Endothelial cell of umbilical vein (primary cell): Measurements from ENCODE around the gene THSD7A. TPM values are rescaled to one million over a fixed set of nuclear protein-coding genes. Genes with fewer than 3 reads are reported as not detected.

ENCODE experiments used
- BruUV-seq: library from RNA; stranded (reverse); fragments of 400-500 nt; replicated peaks from 2 replicates; lab custom pipeline; 2021; lab: Mats Ljungman, UMichigan
- CTCF ChIA-PET: fragments of 300-600, 350-600 bp; sonication (Branson Sonifier 250); formaldehyde crosslinking; loops from one replicate; lab custom pipeline; 2021; ENCODE audit warnings: antibody characterized with exemption, inconsistent platforms; lab: Charles Lee
- POLR2A ChIA-PET: fragments of 300-600, 350-600 bp; sonication (Branson Sonifier 250); formaldehyde crosslinking; loops from one replicate; lab custom pipeline; 2021; ENCODE audit warnings: antibody characterized with exemption, inconsistent platforms; lab: Charles Lee
- DNase-seq: peaks from one replicate; pipeline ENCODE4 v3.0.0-alpha.2; 2011; ENCODE audit warnings: low read depth, low spot score
- FAIRE-seq: peaks from 2 replicates; lab custom pipeline; 2011; peaks lifted over from hg19 to GRCh38; lab: Jason Lieb, UNC
- H2AFZ ChIP-seq: 2 replicates; pipeline ENCODE4 v1.6.0; 2012; ENCODE audit warnings: low read depth, low read length, control low read depth, inconsistent platforms
- H3K27ac ChIP-seq: 2 replicates; pipeline ENCODE4 v1.5.1; 2011; ENCODE audit warnings: low read depth, mild to moderate bottlenecking, control low read depth, low read length, moderate library complexity; ENCODE audit not compliant: insufficient read depth
- H3K27me3 ChIP-seq, 2 experiments: 2 replicates each; pipeline versions ENCODE4 v1.6.0 to v1.6.1; 2011; ENCODE audit warnings: low read length in 2 of 2, mixed read lengths in 1 of 2; ENCODE audit not compliant: control insufficient read depth in 2 of 2, insufficient read depth in 2 of 2
- H3K36me3 ChIP-seq, 2 experiments: 2 replicates in 1 of 2; 3 replicates in 1 of 2; pipeline ENCODE4 v1.5.1; 2011; ENCODE audit warnings: low read length in 2 of 2, mild to moderate bottlenecking in 1 of 2, moderate library complexity in 1 of 2; ENCODE audit not compliant: control insufficient read depth in 2 of 2, insufficient read depth in 2 of 2; ENCODE audit errors: extremely low read depth in 1 of 2
- H3K4me1 ChIP-seq: 3 replicates; pipeline ENCODE4 v1.5.1; 2011; ENCODE audit warnings: mild to moderate bottlenecking, low read length; ENCODE audit not compliant: control insufficient read depth, insufficient read depth; ENCODE audit errors: extremely low read depth
- H3K4me2 ChIP-seq: 2 replicates; pipeline ENCODE4 v1.6.1; 2011; ENCODE audit warnings: low read length, control low read depth, mixed read lengths; ENCODE audit not compliant: insufficient read depth
- H3K4me3 ChIP-seq, 3 experiments: fragments of 200-600 bp in 1 of 3; sonication (generic), shearing (Covaris generic) in 1 of 3; replicated peaks in 1 of 3; 2 replicates each; pipeline ENCODE4 v1.5.1; 2011 to 2016; ENCODE audit warnings: control low read depth in 3 of 3, low read length in 3 of 3, mild to moderate bottlenecking in 2 of 3, inconsistent platforms in 1 of 3, low read depth in 1 of 3, moderate library complexity in 1 of 3; ENCODE audit not compliant: insufficient read depth in 1 of 3
- H3K79me2 ChIP-seq: 2 replicates; pipeline ENCODE4 v1.6.0; 2012; ENCODE audit warnings: low read length, inconsistent platforms; ENCODE audit not compliant: control insufficient read depth, insufficient read depth
- H3K9ac ChIP-seq: replicated peaks from 2 replicates; pipeline ENCODE3; 2011; ENCODE audit warnings: low read length, control low read depth; ENCODE audit not compliant: insufficient read depth; ENCODE audit errors: extremely low read depth
- H3K9me1 ChIP-seq: replicated peaks from 3 replicates; pipeline ENCODE4 v1.6.0; 2011; ENCODE audit warnings: mild to moderate bottlenecking, low read length; ENCODE audit not compliant: control insufficient read depth, insufficient read depth; ENCODE audit errors: extremely low read depth
- H3K9me3 ChIP-seq: replicated peaks from 2 replicates; pipeline ENCODE4 v1.5.1; 2012; ENCODE audit warnings: low read length, inconsistent platforms; ENCODE audit not compliant: control insufficient read depth, insufficient read depth
- H4K20me1 ChIP-seq: replicated peaks from 2 replicates; pipeline ENCODE3; 2011; ENCODE audit warnings: mild to moderate bottlenecking, low read length; ENCODE audit not compliant: control insufficient read depth, insufficient read depth; ENCODE audit errors: extremely low read depth
- EZH2 ChIP-seq: IDR thresholded peaks from 2 replicates; pipeline ENCODE4 v1.6.1; 2012; ENCODE audit warnings: borderline replicate concordance, low read depth, mild to moderate bottlenecking, moderate library complexity, low read length, inconsistent platforms; ENCODE audit not compliant: severe bottlenecking
- FOS ChIP-seq: IDR thresholded peaks from 2 replicates; pipeline ENCODE4 v1.6.1; 2011; ENCODE audit warnings: mild to moderate bottlenecking, low read length, moderate library complexity, borderline replicate concordance; ENCODE audit not compliant: insufficient read depth
- GATA2 ChIP-seq: IDR thresholded peaks from 2 replicates; pipeline ENCODE4 v1.7.0; 2011; ENCODE audit warnings: low read depth, mild to moderate bottlenecking, moderate library complexity, mixed read lengths, low read length; ENCODE audit not compliant: insufficient read length, insufficient read depth
- JUN ChIP-seq: IDR thresholded peaks from 2 replicates; pipeline ENCODE4 v1.6.1; 2011; ENCODE audit warnings: borderline replicate concordance, low read depth; ENCODE audit not compliant: insufficient read length, insufficient read depth
- MYC ChIP-seq: IDR thresholded peaks from one replicate; pipeline ENCODE4 v1.6.1; 2011; ENCODE audit warnings: mild to moderate bottlenecking, low read depth, low read length
- POLR2A ChIP-seq: IDR thresholded peaks from 2 replicates; pipeline ENCODE4 v1.6.1; 2012; ENCODE audit warnings: low read depth, mild to moderate bottlenecking, control low read depth, low read length
- POLR2AphosphoS5 ChIP-seq: IDR thresholded peaks from 2 replicates; pipeline ENCODE4 v1.6.1; 2012; ENCODE audit warnings: low read depth, mild to moderate bottlenecking, control low read depth, low read length, moderate library complexity; ENCODE audit not compliant: insufficient read depth
- dilution Hi-C: fragments of 300-500 bp; cut with MboI; formaldehyde crosslinking; loops from one replicate; pipeline ENCODE4 v1.15.0; 2019; ENCODE audit warnings: low sequenced_read_pairs; ENCODE audit not compliant: extremely low pct_ligation_motif_present
- intact Hi-C: fragments of 100-400 bp; cut with micrococcal nuclease; formaldehyde crosslinking; loops from one replicate; pipeline ENCODE4 v1.10.0; 2022
- polyA plus RNA-seq, 4 experiments: library from polyadenylated mRNA; depleted of rRNA in 3 of 4; stranded (reverse) in 3 of 4; unstranded in 1 of 4; fragments of >200 nt; gene quantifications; 2 replicates each; pipeline versions ENCODE4 v1.2.1 to v1.2.3, GENCODE V29; 2011 to 2012; ENCODE audit warnings: missing spikeins in 1 of 4
- total RNA-seq: library from RNA; stranded (reverse); gene quantifications from 2 replicates; pipeline ENCODE4 v1.2.3, GENCODE V29; 2021
- TF ChIP-seq, protein P1 (sequence below): IDR thresholded peaks from 2 replicates; pipeline ENCODE4 v1.6.1; 2011; ENCODE audit not compliant: insufficient read depth, insufficient read length
- TF ChIP-seq, protein P2 (sequence below), 2 donors: IDR thresholded peaks; 1 replicate in 1 of 2; 2 replicates in 1 of 2; pipeline ENCODE4 v1.5.1; 2011; ENCODE audit warnings: low read length in 2 of 2, mild to moderate bottlenecking in 2 of 2, moderate library complexity in 2 of 2, control low read depth in 1 of 2, inconsistent platforms in 1 of 2, low read depth in 1 of 2; ENCODE audit not compliant: insufficient read depth in 1 of 2; ENCODE audit errors: extremely low read depth in 1 of 2

THSD7A gene
- total and polyA plus RNA-seq, 2 donors (not counting 3 experiments of a cell fraction or from before 2014, with no cell fraction given): 3.3 to 12.7 TPM

DNA sequence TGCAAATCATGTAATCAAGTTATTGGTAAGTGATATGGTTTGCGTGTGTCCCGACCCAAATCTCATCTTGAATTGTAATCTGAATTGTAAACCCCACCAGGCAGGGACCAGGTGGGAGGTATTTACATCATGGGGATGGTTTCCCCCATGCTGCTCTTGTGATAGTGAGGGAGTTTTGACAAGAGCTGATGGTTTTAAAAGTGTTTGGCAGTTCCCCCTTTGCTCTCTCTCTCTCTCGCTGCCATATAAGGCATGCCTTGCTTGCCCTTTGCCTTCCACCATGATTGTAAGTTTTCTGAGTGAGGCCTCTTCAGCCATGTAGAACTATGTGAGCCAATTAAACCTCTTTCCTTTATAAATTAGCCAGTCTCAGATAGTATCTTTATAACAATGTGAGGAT is 302.6 kb downstream of the THSD7A start:
- Histone ChIP-seq H3K4me3 (no peak overlapping the region), H3K4me2 (no peak overlapping the region), H3K36me3 (no peaks in the 10 kb centered on the region), H3K4me1 (no peaks in the 10 kb centered on the region), H3K27ac (no peak overlapping the region), H2AFZ (no peak overlapping the region), H3K27me3 (no peaks in the 10 kb centered on the region), H3K79me2 (no peaks in the 10 kb centered on the region), H3K9ac (no peak overlapping the region), H3K9me1 (no peaks in the 10 kb centered on the region), H4K20me1 (no peaks in the 10 kb centered on the region), H3K9me3 (no peaks in the 10 kb centered on the region)
- no peak for DNase-seq
- intact Hi-C loops (no loop called here), dilution Hi-C loops (no loop called here)
- no peak for TF ChIP-seq EZH2
- no peak for TF ChIP-seq MYC
- TF ChIP-seq POLR2AphosphoS5: no peak
- TF ChIP-seq FOS: no peak
- TF ChIP-seq, protein P1, sequence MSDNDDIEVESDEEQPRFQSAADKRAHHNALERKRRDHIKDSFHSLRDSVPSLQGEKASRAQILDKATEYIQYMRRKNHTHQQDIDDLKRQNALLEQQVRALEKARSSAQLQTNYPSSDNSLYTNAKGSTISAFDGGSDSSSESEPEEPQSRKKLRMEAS: no peak
- TF ChIP-seq GATA2: no peak
- TF ChIP-seq POLR2A: no peak
- TF ChIP-seq, protein P2, sequence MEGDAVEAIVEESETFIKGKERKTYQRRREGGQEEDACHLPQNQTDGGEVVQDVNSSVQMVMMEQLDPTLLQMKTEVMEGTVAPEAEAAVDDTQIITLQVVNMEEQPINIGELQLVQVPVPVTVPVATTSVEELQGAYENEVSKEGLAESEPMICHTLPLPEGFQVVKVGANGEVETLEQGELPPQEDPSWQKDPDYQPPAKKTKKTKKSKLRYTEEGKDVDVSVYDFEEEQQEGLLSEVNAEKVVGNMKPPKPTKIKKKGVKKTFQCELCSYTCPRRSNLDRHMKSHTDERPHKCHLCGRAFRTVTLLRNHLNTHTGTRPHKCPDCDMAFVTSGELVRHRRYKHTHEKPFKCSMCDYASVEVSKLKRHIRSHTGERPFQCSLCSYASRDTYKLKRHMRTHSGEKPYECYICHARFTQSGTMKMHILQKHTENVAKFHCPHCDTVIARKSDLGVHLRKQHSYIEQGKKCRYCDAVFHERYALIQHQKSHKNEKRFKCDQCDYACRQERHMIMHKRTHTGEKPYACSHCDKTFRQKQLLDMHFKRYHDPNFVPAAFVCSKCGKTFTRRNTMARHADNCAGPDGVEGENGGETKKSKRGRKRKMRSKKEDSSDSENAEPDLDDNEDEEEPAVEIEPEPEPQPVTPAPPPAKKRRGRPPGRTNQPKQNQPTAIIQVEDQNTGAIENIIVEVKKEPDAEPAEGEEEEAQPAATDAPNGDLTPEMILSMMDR (IDR thresholded peaks at IDR 0.05; ENCODE audit: extremely low read depth in 1 of 2, insufficient read depth in 1 of 2, low read depth in 1 of 2, low read length in 2 of 2): no peak
- no peak for TF ChIP-seq JUN
- POLR2A ChIA-PET: no interaction called here
- CTCF ChIA-PET: interaction anchor here (0.8 to 1.6 kb wide), 3 partner anchors 10 to 305 kb away, joined by 3 to 4 read pairs (median 3); no protein-coding TSS in a partner anchor
- BruUV-seq: no TSS peak
- FAIRE-seq: no peak
